ENCODE results near the gene PRXL2B. TPM values are rescaled to one million over a fixed set of nuclear protein-coding genes. Genes with fewer than 3 reads are reported as not detected.

PRXL2B gene
- polyA plus RNA-seq, 1 experiment, result 10.2 TPM

DNA sequence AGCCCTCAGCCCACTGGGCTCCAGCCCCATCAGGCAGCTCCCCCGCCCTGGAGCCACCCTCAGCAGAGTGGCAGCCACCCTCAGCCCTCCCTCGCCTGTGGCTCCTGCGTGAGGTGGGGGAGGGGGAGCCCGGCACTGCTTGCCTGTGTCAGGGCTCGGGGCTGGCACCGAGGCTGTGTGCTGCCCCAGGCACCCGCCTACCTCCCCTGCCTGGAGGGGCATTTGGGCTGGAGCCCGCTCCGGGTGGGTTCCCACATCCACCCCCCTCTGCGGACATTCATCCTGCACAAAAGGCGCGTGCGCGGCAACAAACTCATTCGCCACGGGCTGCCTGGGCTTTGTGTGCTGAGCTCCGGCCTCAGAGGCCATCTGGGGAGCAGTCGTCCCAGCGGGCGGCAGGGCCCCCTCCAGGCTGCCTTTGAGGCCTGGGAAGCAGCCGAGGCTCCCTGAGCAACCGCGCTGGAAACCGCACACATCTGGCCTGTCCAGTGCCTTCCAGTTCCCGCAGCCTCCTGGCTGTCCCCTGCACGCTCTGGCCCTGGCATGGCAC is 43.0 kb upstream of the PRXL2B start:
- TF ChIP-seq, protein P1, sequence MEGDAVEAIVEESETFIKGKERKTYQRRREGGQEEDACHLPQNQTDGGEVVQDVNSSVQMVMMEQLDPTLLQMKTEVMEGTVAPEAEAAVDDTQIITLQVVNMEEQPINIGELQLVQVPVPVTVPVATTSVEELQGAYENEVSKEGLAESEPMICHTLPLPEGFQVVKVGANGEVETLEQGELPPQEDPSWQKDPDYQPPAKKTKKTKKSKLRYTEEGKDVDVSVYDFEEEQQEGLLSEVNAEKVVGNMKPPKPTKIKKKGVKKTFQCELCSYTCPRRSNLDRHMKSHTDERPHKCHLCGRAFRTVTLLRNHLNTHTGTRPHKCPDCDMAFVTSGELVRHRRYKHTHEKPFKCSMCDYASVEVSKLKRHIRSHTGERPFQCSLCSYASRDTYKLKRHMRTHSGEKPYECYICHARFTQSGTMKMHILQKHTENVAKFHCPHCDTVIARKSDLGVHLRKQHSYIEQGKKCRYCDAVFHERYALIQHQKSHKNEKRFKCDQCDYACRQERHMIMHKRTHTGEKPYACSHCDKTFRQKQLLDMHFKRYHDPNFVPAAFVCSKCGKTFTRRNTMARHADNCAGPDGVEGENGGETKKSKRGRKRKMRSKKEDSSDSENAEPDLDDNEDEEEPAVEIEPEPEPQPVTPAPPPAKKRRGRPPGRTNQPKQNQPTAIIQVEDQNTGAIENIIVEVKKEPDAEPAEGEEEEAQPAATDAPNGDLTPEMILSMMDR (IDR thresholded peaks at IDR 0.05; ENCODE audit: low read depth, low read length), result no peak; the same call in 1 of the 2 replicates
- POLR2A ChIA-PET, result no interaction called here
- Histone ChIP-seq H3K27me3 (ENCODE audit: control insufficient read depth, insufficient read depth, low read length) (peaks cover 5% of the 10 kb centered on the region), H3K4me3 (ENCODE audit: low read depth, low read length) (no peak overlapping the region), H3K27ac (ENCODE audit: low read depth, low read length) (no peak overlapping the region), H3K9me3 (ENCODE audit: control insufficient read depth, insufficient read depth, low read length) (no peaks in the 10 kb centered on the region)
- CTCF ChIA-PET, result interaction anchor here (1.6 kb wide), 1 partner anchor 41 kb away, joined by 3 read pairs; no protein-coding TSS in a partner anchor
- no peak for DNase-seq (ENCODE audit: low read depth, low spot score)

DNA sequence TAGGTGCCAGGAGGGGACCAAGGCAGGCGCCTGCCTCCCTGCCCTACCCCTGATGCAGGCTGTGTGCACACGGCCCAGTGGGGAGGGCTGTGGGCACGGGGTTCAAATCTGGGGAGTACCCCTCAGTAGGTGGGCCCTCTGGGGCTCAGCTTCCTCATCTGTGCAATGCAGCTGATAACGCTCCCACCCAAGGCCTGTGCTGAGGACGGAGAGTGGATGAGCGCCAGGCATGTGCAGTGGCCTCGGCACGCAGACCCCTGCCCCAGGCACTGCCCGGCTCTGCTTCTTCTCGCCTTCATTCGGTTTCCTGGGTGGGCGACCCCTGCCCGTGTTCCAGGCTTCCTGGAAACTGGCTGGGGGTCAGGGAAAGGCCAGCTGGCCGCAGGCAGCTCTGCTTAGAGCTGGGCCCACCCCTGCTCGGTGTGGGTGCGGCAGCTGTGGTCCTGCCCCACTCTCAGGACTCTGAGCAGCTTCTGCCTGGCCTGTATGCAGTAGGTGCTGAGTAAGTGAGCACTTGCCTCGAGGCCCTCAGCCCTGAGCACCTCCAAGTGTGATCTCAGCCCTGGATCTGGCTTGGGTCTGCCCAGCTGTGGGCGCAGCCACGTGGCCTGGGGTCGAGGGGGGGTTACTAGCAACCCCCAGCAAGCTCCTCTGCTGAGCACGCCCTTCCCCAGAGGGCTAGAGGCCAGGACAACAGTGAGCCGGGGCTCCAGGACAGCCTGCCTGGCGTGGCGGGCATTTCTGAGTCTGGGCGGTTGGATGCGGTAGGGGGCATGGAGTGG is 42.3 kb upstream of the PRXL2B start:
- H3K27ac ChIP-seq (ENCODE audit: low read depth, low read length), result no peak overlapping the region
- POLR2A ChIA-PET, result no interaction called here
- no peaks in the 10 kb centered on the region for H3K27me3 ChIP-seq (ENCODE audit: control insufficient read depth, insufficient read depth, low read length)
- H3K9me3 ChIP-seq (ENCODE audit: control insufficient read depth, insufficient read depth, low read length), result no peaks in the 10 kb centered on the region
- CTCF ChIA-PET, result interaction anchor here (1.6 kb wide), 1 partner anchor 40 kb away, joined by 3 read pairs; no protein-coding TSS in a partner anchor
- no peak for DNase-seq (ENCODE audit: low read depth, low spot score)
- TF ChIP-seq, protein P1 (IDR thresholded peaks at IDR 0.05; ENCODE audit: low read depth, low read length), result no peak
- H3K4me3 ChIP-seq (ENCODE audit: low read depth, low read length), result no peak overlapping the region

DNA sequence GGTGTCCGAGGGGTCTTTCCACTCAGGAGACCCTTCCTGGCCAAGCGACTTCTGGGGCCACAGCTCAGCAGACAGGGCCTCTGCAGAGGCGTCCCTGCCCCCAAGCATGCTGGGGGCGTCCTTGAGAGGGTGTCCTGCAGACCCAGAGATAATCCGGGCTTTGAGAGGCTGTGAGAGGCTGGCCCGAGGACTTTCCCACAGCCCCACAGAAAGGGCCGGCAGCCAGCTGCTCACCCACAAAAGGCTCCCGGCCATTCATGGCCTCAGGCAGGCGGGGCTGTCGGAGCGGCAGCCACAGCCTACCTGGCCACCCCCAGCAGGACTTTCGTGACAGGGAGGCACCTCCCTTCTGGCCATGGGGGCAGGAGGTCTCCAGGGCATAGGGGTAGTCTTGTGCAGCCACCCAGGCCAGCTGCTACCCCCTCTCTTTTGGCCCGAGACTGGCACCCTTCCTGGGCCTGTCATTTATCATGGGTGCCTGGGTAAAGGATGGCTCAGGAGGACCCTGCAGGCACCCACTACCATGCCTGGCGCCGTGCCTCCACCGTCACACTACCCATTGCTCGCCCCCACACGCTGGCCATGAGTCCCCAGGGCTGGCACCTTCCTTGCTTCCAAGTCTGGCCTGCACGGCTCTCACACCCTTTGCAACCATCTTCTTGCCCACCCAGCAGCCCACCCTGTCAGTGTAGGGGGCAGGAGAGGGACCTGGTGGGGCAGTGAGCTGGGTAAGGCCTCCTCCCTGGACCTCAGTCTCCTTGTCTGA is 41.5 kb upstream of the PRXL2B start:
- DNase-seq (ENCODE audit: low read depth, low spot score), result no peak
- CTCF ChIA-PET, result interaction anchor here (1.6 kb wide), 1 partner anchor 40 kb away, joined by 3 read pairs; no protein-coding TSS in a partner anchor
- H3K9me3 ChIP-seq (ENCODE audit: control insufficient read depth, insufficient read depth, low read length), result no peaks in the 10 kb centered on the region
- POLR2A ChIA-PET, result interaction anchor here (1.1 kb wide), 1 partner anchor 19 kb away, joined by 6 read pairs; the partner anchor contains the start of gene PANK4
- H3K4me3 ChIP-seq (ENCODE audit: low read depth, low read length), result no peak overlapping the region
- TF ChIP-seq, protein P1 (IDR thresholded peaks at IDR 0.05; ENCODE audit: low read depth, low read length), result no peak
- H3K27ac ChIP-seq (ENCODE audit: low read depth, low read length), result no peak overlapping the region
- H3K27me3 ChIP-seq (ENCODE audit: control insufficient read depth, insufficient read depth, low read length), result no peaks in the 10 kb centered on the region

DNA sequence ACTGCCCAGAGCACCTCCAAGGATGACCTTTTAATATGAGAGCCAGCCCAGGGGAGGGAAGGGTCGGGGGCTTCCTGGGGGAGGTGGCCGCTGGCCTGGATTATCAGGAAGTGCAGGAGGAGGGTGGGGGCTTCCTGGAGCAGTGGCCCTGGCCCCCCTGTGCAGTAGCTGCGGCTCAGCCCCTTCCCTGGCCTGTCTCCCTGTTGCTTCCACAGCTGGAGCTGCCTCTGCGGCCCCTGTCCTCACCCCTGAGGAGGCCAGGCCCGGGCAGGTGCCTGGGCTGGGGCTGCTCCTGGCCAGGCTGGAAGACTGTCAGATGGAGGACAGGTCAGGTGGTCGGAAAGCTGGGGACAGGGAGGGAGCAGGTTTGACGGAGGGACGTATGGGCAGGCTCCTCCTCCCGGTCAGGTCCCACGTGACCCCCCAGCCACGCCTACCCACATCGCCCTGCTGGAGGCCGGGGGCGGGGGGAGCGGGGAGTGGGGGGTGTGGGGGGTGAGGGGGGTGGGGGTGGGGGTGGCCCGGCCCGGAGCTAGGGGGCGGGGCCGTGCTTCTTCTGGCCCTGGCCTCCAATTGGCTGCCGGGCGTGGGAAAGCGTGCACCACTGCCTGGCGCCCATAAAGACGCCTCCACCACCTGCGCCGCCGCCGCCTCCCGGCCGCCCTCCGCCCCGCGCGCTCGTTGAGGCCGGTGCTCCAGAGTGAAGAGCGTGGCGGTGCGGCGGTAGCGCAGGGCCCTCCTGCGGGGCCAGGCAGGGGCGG is 40.6 kb upstream of the PRXL2B start:
- Histone ChIP-seq H3K4me3 (ENCODE audit: low read depth, low read length) (peak overlapping the region; percentile 58), H3K27ac (ENCODE audit: low read depth, low read length) (peak overlapping the region; percentile 31), H3K27me3 (ENCODE audit: control insufficient read depth, insufficient read depth, low read length) (no peaks in the 10 kb centered on the region), H3K9me3 (ENCODE audit: control insufficient read depth, insufficient read depth, low read length) (no peaks in the 10 kb centered on the region)
- POLR2A ChIA-PET, result interaction anchor here (1.1 kb wide), 1 partner anchor 19 kb away, joined by 6 read pairs; the partner anchor contains the start of gene PANK4
- no peak for DNase-seq (ENCODE audit: low read depth, low spot score)
- CTCF ChIA-PET, result interaction anchor here (2.3 kb wide), 1 partner anchor 86 kb away, joined by 8 read pairs; no protein-coding TSS in a partner anchor
- TF ChIP-seq, protein P1 (IDR thresholded peaks at IDR 0.05; ENCODE audit: low read depth, low read length), result no peak

Measured in AG04450 (cell line).